Parathyroid adenoma (tissue), 2 donors: ENCODE results near the gene DEDD2.
A peak's percentile ranks its signal among the peaks of the same experiment; 100 is the strongest.

Source experiments
- H2AFZ ChIP-seq: fragments of 300-600 bp; sonication (generic); one replicate; pipeline ENCODE4 v1.7.0; 2017; ENCODE audit warnings: antibody characterized with exemption, mild to moderate bottlenecking
- H3K27ac ChIP-seq: fragments of 300-600 bp; sonication (generic); one replicate; pipeline ENCODE4 v1.7.0; 2017
- H3K27me3 ChIP-seq: fragments of 300-600 bp; sonication (generic); one replicate; pipeline ENCODE4 v1.7.0; 2017; ENCODE audit warnings: low read length; ENCODE audit not compliant: control insufficient read depth, insufficient read depth
- H3K36me3 ChIP-seq: fragments of 300-600 bp; sonication (generic); one replicate; pipeline ENCODE4 v1.7.0; 2017; ENCODE audit warnings: low read length; ENCODE audit not compliant: control insufficient read depth, insufficient read depth
- H3K4me1 ChIP-seq: fragments of 300-600 bp; sonication (generic); one replicate; pipeline ENCODE4 v1.7.0; 2017; ENCODE audit warnings: control low read depth
- H3K4me2 ChIP-seq: fragments of 300-600 bp; sonication (generic); one replicate; pipeline ENCODE4 v1.7.0; 2017; ENCODE audit warnings: low read length
- H3K4me3 ChIP-seq: fragments of 300-600 bp; sonication (generic); one replicate; pipeline ENCODE4 v1.7.0; 2017; ENCODE audit warnings: low read depth, low read length
- H3K79me2 ChIP-seq: fragments of 300-600 bp; sonication (generic); one replicate; pipeline ENCODE4 v1.7.0; 2017; ENCODE audit warnings: control low read depth
- H3K9ac ChIP-seq: fragments of 300-600 bp; sonication (generic); one replicate; pipeline ENCODE4 v1.7.0; 2017; ENCODE audit warnings: mild to moderate bottlenecking
- H3K9me3 ChIP-seq: fragments of 300-600 bp; sonication (generic); one replicate; pipeline ENCODE4 v1.7.0; 2017; ENCODE audit warnings: low read length; ENCODE audit not compliant: control insufficient read depth
- TF ChIP-seq, protein P1 (sequence below): fragments of 300-600 bp; sonication (generic); IDR thresholded peaks from one replicate; pipeline ENCODE4 v1.7.0; 2017; ENCODE audit warnings: antibody characterized with exemption, mild to moderate bottlenecking
- donor health status: primary hyperparathyroidism.

The DEDD2 gene

GRCh38 chr19:42188665-42189064 is 28.8 kb downstream of the DEDD2 start:
- no peak overlapping the region for H2AFZ ChIP-seq
- no peak overlapping the region for H3K27ac ChIP-seq
- no peaks in the 10 kb centered on the region for H3K9me3 ChIP-seq
- no peak overlapping the region for H3K4me3 ChIP-seq
- TF ChIP-seq, protein P1, sequence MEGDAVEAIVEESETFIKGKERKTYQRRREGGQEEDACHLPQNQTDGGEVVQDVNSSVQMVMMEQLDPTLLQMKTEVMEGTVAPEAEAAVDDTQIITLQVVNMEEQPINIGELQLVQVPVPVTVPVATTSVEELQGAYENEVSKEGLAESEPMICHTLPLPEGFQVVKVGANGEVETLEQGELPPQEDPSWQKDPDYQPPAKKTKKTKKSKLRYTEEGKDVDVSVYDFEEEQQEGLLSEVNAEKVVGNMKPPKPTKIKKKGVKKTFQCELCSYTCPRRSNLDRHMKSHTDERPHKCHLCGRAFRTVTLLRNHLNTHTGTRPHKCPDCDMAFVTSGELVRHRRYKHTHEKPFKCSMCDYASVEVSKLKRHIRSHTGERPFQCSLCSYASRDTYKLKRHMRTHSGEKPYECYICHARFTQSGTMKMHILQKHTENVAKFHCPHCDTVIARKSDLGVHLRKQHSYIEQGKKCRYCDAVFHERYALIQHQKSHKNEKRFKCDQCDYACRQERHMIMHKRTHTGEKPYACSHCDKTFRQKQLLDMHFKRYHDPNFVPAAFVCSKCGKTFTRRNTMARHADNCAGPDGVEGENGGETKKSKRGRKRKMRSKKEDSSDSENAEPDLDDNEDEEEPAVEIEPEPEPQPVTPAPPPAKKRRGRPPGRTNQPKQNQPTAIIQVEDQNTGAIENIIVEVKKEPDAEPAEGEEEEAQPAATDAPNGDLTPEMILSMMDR, result no peak
- no peaks in the 10 kb centered on the region for H3K4me1 ChIP-seq
- H3K9ac ChIP-seq, result no peak overlapping the region
- H3K36me3 ChIP-seq, result no peaks in the 10 kb centered on the region
- H3K27me3 ChIP-seq, result no peaks in the 10 kb centered on the region
- no peaks in the 10 kb centered on the region for H3K79me2 ChIP-seq
- no peak overlapping the region for H3K4me2 ChIP-seq

GRCh38 chr19:42185277-42185676 is 32.2 kb downstream of the DEDD2 start:
- TF ChIP-seq, protein P1, result no peak
- H2AFZ ChIP-seq, result no peak overlapping the region
- H3K79me2 ChIP-seq, result no peaks in the 10 kb centered on the region
- H3K4me2 ChIP-seq, result no peak overlapping the region
- no peaks in the 10 kb centered on the region for H3K4me1 ChIP-seq
- H3K4me3 ChIP-seq, result no peak overlapping the region
- no peaks in the 10 kb centered on the region for H3K36me3 ChIP-seq
- H3K27ac ChIP-seq, result no peak overlapping the region
- no peak overlapping the region for H3K9ac ChIP-seq
- no peaks in the 10 kb centered on the region for H3K9me3 ChIP-seq
- no peaks in the 10 kb centered on the region for H3K27me3 ChIP-seq

- Histone ChIP-seq H3K27me3 (no peaks in the 10 kb centered on the region), H3K4me1 (no peaks in the 10 kb centered on the region), H3K9ac (no peak overlapping the region), H3K4me2 (no peak overlapping the region), H3K27ac (no peak overlapping the region), H3K36me3 (no peaks in the 10 kb centered on the region), H2AFZ (no peak overlapping the region), H3K9me3 (no peaks in the 10 kb centered on the region), H3K4me3 (no peak overlapping the region), H3K79me2 (no peaks in the 10 kb centered on the region)
- TF ChIP-seq, protein P1, result peak; percentile 91
These were observed 33.0 kb downstream of the DEDD2 start for GRCh38 chr19:42184401-42184861.

- no peak overlapping the region for H3K4me3 ChIP-seq
- H3K27ac ChIP-seq, result no peak overlapping the region
- TF ChIP-seq, protein P1, result no peak
- H3K27me3 ChIP-seq, result peaks cover 6% of the 10 kb centered on the region
- no peaks in the 10 kb centered on the region for H3K36me3 ChIP-seq
- H3K9ac ChIP-seq, result no peak overlapping the region
- no peaks in the 10 kb centered on the region for H3K9me3 ChIP-seq
- no peak overlapping the region for H3K4me2 ChIP-seq
- no peak overlapping the region for H2AFZ ChIP-seq
- H3K79me2 ChIP-seq, result no peaks in the 10 kb centered on the region
- H3K4me1 ChIP-seq, result no peaks in the 10 kb centered on the region
These were observed 38.4 kb downstream of the DEDD2 start for GRCh38 chr19:42178791-42179674.

DNA sequence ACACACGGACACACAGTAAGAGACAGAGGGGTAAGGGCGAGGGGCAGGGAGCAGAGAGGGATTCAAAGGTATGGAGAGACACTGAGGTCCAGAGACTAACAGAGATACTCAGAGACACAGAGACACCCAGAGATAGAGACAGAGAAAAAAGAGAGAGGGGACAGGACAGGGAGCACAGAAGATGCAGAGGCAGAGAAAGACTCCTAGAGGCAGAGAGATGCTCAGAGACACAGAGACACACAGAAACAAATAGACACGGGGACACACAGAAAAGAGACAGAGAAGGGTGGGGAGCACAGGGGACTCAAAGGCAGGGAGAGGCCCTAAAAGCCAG is 39.8 kb downstream of the DEDD2 start:
- Histone ChIP-seq H3K4me2 (no peak overlapping the region), H3K27ac (no peak overlapping the region), H3K27me3 (peaks cover 6% of the 10 kb centered on the region)

More for the DNA sequence above, 39.8 kb downstream of the DEDD2 start:
- Histone ChIP-seq H3K36me3 (no peaks in the 10 kb centered on the region), H3K9ac (no peak overlapping the region), H3K79me2 (no peaks in the 10 kb centered on the region), H3K4me1 (no peaks in the 10 kb centered on the region), H3K4me3 (no peak overlapping the region), H3K9me3 (no peaks in the 10 kb centered on the region), H2AFZ (no peak overlapping the region)
- TF ChIP-seq, protein P1, result no peak
